HepG2 (cell line): ENCODE results near the gene UBE2M. TPM values are rescaled to one million over a fixed set of nuclear protein-coding genes. Genes with fewer than 3 reads are reported as not detected.

Source experiments
- AGO2 ChIP-seq: fragments of 200-400 bp; formaldehyde crosslinking; optimal IDR thresholded peaks from 2 replicates; pipeline ENCODE3; 2017; ENCODE audit warnings: mild to moderate bottlenecking, low read depth, low read length, moderate library complexity
- ARNT2 ChIP-seq: sonication (generic); formaldehyde crosslinking; IDR thresholded peaks from 2 replicates; pipeline ENCODE4 v1.8.0; 2022; ENCODE audit warnings: mild to moderate bottlenecking, low read depth, missing genetic modification reagents, moderate library complexity
- CEBPG ChIP-seq: IDR thresholded peaks from 2 replicates; pipeline ENCODE4 v1.6.1; 2016
- DBP ChIP-seq: sonication (generic); formaldehyde crosslinking; IDR thresholded peaks from 2 replicates; pipeline ENCODE4 v1.4.0; 2020; ENCODE audit warnings: missing genetic modification reagents; ENCODE audit errors: not compliant biosample characterization
- GATA4 ChIP-seq: sonication (generic); IDR thresholded peaks from 2 replicates; pipeline ENCODE4 v1.6.1; 2016; ENCODE audit warnings: antibody characterized with exemption, low read depth, borderline replicate concordance
- HMGA1 ChIP-seq: sonication (generic); formaldehyde crosslinking; conservative IDR thresholded peaks from 2 replicates; pipeline ENCODE4 v1.4.0; 2020; ENCODE audit warnings: missing genetic modification reagents
- PLSCR1 ChIP-seq: sonication (generic); formaldehyde crosslinking; IDR thresholded peaks from 2 replicates; pipeline ENCODE4 v1.5.0; 2020; ENCODE audit warnings: missing genetic modification reagents, mild to moderate bottlenecking, borderline replicate concordance
- PRPF4 ChIP-seq: fragments of 200-400 bp; formaldehyde crosslinking; IDR thresholded peaks from 2 replicates; pipeline ENCODE4 v1.6.1; 2016; ENCODE audit warnings: low read length, low read depth; ENCODE audit not compliant: poor library complexity, severe bottlenecking
- WIZ ChIP-seq: sonication (generic); formaldehyde crosslinking; IDR thresholded peaks from 2 replicates; pipeline ENCODE4 v1.5.1; 2020; ENCODE audit warnings: mild to moderate bottlenecking, missing genetic modification reagents
- ZFAT ChIP-seq: sonication (generic); formaldehyde crosslinking; conservative IDR thresholded peaks from 2 replicates; pipeline ENCODE4 v1.8.1; 2023; ENCODE audit warnings: missing genetic modification reagents, inconsistent platforms
- ZFP91 ChIP-seq: sonication (generic); formaldehyde crosslinking; IDR thresholded peaks from 2 replicates; pipeline ENCODE4 v1.9.0; 2022; ENCODE audit warnings: missing genetic modification reagents, mild to moderate bottlenecking, borderline replicate concordance
- ZNF235 ChIP-seq: sonication (generic); formaldehyde crosslinking; IDR thresholded peaks from 2 replicates; pipeline ENCODE4 v1.8.1; 2023; ENCODE audit warnings: mild to moderate bottlenecking, missing genetic modification reagents, borderline replicate concordance
- polyA plus RNA-seq, 8 experiments: library from polyadenylated mRNA; depleted of rRNA in 3 of 8; stranded (reverse) in 7 of 8; unstranded in 1 of 8; fragments of >200 nt; fragmentation: Illumina TruSeq in 4 of 8; extraction: Trizol in 4 of 8; gene quantifications; 2 replicates each; pipeline versions ENCODE4 v1.2.1 to v1.2.3, GENCODE V29; 2011 to 2016; ENCODE audit warnings: low read depth in 4 of 8, missing spikeins in 1 of 8, mixed read lengths in 1 of 8; ENCODE audit not compliant: insufficient read depth in 1 of 8
- total RNA-seq, 5 experiments: library from RNA; depleted of rRNA; stranded (reverse); fragments of >200 nt; fragmentation: Illumina TruSeq; extraction: Trizol; gene quantifications; 2 replicates each; pipeline ENCODE4 v1.2.3, GENCODE V29; 2016; ENCODE audit warnings: low read depth in 1 of 5
- TF ChIP-seq, protein P1 (sequence below): sonication (generic); formaldehyde crosslinking; IDR thresholded peaks from 2 replicates; pipeline ENCODE4 v1.4.0; 2020; ENCODE audit warnings: missing genetic modification reagents
- TF ChIP-seq, protein P2 (sequence below): sonication (generic); formaldehyde crosslinking; IDR thresholded peaks from 2 replicates; pipeline ENCODE4 v1.5.1; 2020; ENCODE audit warnings: missing genetic modification reagents, mild to moderate bottlenecking, borderline replicate concordance
- TF ChIP-seq, protein P3 (sequence below): sonication (generic); formaldehyde crosslinking; IDR thresholded peaks from 2 replicates; pipeline ENCODE4 v1.5.1; 2020; ENCODE audit warnings: mild to moderate bottlenecking, missing genetic modification reagents, moderate library complexity
- TF ChIP-seq, protein P4 (sequence below): sonication (generic); formaldehyde crosslinking; IDR thresholded peaks from 2 replicates; pipeline ENCODE4 v1.5.0; 2020; ENCODE audit warnings: mild to moderate bottlenecking, missing genetic modification reagents, moderate library complexity

Gene UBE2M
- total and polyA plus RNA-seq, 2 of the 13 experiments (the other 11 are each of a cell fraction or from before 2014, with no cell fraction given) = 36.2 to 50.3 TPM

DNA sequence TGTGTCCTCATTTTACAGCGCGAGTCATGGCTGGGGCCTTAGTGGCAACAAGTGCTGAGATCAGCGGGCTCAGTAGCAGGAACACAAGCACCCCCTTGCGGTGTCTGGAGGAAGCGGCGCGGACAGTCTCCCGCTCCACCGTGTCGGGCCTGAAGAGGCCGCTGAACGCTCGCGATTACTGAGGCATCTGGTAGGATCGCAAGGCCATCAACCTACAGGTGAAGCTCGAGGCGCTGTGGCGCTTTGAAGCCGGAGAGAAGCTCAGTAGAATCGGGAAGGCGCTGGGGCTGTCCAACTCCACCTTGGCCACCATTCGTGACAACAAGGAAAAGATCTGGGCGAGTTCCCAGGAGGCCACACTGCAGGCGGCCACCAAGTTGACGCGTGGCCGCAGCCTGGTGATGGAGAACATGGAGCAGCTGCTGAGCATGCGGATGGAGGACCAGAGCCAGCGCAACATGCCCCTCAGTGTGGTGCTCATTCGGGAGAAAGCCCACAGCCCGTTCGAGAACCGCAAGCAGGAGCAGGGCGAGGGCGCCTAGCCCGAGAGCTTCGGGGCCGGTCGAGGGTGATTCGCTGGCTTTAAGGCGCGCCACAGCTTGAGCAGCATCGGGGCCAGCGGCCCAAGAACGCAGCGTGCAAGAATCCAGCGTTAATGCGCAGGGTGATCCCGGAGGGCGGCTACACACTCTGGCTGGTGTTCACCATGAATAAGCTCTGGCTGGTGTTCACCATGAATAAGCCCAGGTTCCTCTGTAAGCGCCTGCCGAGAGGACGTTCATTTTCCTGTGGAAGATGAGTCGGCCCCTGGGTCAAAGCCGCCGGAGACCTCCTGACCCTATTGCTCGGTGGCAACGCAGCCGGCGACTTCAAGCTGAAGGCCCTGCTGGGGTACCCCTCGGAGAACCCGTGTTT, 23.1 kb upstream of the UBE2M start (continued):
- no peak for TF ChIP-seq ARNT2 (CRISPR knock-in tag)
- TF ChIP-seq, protein P1, sequence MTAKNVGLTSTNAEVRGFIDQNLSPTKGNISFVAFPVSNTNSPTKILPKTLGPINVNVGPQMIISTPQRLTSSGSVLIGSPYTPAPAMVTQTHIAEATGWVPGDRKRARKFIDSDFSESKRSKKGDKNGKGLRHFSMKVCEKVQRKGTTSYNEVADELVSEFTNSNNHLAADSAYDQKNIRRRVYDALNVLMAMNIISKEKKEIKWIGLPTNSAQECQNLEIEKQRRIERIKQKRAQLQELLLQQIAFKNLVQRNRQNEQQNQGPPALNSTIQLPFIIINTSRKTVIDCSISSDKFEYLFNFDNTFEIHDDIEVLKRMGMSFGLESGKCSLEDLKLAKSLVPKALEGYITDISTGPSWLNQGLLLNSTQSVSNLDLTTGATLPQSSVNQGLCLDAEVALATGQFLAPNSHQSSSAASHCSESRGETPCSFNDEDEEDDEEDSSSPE (CRISPR knock-in tag) = no peak
- no peak for TF ChIP-seq ZFP91 (CRISPR knock-in tag)
- TF ChIP-seq ZFAT = no peak
- no peak for TF ChIP-seq CEBPG (CRISPR knock-in tag)
- no peak for TF ChIP-seq WIZ (CRISPR knock-in tag)
- TF ChIP-seq, protein P2, sequence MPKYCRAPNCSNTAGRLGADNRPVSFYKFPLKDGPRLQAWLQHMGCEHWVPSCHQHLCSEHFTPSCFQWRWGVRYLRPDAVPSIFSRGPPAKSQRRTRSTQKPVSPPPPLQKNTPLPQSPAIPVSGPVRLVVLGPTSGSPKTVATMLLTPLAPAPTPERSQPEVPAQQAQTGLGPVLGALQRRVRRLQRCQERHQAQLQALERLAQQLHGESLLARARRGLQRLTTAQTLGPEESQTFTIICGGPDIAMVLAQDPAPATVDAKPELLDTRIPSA (CRISPR knock-in tag) = no peak
- TF ChIP-seq, protein P3, sequence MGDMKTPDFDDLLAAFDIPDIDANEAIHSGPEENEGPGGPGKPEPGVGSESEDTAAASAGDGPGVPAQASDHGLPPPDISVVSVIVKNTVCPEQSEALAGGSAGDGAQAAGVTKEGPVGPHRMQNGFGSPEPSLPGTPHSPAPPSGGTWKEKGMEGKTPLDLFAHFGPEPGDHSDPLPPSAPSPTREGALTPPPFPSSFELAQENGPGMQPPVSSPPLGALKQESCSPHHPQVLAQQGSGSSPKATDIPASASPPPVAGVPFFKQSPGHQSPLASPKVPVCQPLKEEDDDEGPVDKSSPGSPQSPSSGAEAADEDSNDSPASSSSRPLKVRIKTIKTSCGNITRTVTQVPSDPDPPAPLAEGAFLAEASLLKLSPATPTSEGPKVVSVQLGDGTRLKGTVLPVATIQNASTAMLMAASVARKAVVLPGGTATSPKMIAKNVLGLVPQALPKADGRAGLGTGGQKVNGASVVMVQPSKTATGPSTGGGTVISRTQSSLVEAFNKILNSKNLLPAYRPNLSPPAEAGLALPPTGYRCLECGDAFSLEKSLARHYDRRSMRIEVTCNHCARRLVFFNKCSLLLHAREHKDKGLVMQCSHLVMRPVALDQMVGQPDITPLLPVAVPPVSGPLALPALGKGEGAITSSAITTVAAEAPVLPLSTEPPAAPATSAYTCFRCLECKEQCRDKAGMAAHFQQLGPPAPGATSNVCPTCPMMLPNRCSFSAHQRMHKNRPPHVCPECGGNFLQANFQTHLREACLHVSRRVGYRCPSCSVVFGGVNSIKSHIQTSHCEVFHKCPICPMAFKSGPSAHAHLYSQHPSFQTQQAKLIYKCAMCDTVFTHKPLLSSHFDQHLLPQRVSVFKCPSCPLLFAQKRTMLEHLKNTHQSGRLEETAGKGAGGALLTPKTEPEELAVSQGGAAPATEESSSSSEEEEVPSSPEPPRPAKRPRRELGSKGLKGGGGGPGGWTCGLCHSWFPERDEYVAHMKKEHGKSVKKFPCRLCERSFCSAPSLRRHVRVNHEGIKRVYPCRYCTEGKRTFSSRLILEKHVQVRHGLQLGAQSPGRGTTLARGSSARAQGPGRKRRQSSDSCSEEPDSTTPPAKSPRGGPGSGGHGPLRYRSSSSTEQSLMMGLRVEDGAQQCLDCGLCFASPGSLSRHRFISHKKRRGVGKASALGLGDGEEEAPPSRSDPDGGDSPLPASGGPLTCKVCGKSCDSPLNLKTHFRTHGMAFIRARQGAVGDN = peak; percentile 9; the same call in 1 of the 2 replicates
- TF ChIP-seq, protein P4, sequence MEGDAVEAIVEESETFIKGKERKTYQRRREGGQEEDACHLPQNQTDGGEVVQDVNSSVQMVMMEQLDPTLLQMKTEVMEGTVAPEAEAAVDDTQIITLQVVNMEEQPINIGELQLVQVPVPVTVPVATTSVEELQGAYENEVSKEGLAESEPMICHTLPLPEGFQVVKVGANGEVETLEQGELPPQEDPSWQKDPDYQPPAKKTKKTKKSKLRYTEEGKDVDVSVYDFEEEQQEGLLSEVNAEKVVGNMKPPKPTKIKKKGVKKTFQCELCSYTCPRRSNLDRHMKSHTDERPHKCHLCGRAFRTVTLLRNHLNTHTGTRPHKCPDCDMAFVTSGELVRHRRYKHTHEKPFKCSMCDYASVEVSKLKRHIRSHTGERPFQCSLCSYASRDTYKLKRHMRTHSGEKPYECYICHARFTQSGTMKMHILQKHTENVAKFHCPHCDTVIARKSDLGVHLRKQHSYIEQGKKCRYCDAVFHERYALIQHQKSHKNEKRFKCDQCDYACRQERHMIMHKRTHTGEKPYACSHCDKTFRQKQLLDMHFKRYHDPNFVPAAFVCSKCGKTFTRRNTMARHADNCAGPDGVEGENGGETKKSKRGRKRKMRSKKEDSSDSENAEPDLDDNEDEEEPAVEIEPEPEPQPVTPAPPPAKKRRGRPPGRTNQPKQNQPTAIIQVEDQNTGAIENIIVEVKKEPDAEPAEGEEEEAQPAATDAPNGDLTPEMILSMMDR (CRISPR knock-in tag) = peak; percentile 67
- peak; percentile 29 for TF ChIP-seq AGO2
- no peak for TF ChIP-seq ZNF235
- TF ChIP-seq PRPF4 = peak; percentile 90
- TF ChIP-seq DBP = no peak
- TF ChIP-seq PLSCR1 (CRISPR knock-in tag) = no peak
- TF ChIP-seq GATA4 = no peak
- no peak for TF ChIP-seq HMGA1
